ENCODE data around the gene GLRX3.
"Not testable (repeated sequence)": the region's sequence is repeated elsewhere in the genome, so short reads cannot be mapped to it uniquely, and the experiment has no call there.

GLRX3 gene

DNA sequence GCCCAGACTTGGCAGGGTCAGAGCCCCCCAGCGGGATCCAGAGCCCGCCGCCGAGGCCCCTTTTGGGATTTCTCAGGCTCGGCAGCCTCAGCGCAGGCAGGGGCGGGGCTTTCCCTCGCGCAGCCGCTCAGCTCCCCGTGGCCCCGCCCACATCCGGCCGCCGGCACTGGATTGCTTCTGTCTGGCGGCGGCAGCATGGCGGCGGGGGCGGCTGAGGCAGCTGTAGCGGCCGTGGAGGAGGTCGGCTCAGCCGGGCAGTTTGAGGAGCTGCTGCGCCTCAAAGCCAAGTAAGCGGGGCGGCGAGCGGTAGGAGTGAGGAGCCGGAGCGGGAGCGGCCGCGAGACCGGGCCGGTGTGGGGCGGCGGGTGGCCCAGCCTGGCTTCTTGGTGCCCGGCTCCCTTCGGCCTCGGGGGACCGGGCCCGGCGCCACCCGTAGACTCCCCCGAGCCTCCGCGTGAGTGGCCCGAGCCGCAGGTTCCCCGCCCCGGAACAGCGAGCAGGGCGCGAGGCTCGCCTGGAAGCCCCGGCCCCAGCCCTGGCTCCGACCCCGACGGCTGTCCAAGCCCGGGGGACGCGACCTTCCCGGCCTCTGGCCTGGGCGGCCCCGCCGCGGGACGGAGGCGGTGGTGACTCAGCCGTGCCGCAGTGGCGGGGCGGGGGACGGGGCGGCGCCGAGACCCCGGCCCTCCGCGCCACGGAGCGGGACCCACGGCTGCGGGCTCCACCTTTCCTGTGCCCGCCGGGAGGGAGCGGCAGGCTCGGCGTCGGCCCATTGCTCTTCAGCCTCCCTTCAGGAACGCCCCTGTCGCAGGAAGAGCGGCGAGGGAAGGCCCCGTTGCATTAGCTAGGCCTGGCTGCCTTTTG is at the start of gene GLRX3:
Gene GLRX3, plus strand, starts transcription at position 166 of the 864 bp plus-strand sequence. Its CDS starts 30 bp downstream, at position 196.
- peak; percentile 96 for DNase-seq

- DNase-seq = not testable (repeated sequence)
These were observed 45.6 kb upstream of the GLRX3 start for GRCh38 chr10:130090565-130090964.

- DNase-seq = no peak
These were observed 36.8 kb upstream of the GLRX3 start for GRCh38 chr10:130099344-130099743.

GRCh38 chr10:130105724-130106123 is 30.5 kb upstream of the GLRX3 start:
- DNase-seq = no peak

DNA sequence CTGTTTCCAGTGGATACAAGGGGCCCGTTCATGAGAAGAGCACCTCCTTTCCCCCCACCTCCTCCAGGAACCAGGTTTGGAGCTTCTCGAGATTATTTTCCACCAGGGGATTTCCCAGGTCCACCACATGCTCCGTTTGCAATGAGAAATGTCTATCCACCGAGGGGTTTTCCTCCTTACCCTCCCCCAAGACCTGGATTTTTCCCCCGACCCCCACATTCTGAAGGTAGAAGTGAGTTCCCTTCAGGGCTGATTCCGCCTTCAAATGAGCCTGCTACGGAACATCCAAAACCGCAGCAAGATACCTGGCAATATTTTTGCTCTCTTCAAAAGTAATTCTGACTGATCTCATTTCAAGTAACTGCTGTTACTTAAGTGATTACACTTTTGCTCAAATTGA is 28.0 kb upstream of the GLRX3 start:
- peak; percentile 72 for DNase-seq

GRCh38 chr10:130108934-130109604 is 27.1 kb upstream of the GLRX3 start:
- no peak for DNase-seq

DNA sequence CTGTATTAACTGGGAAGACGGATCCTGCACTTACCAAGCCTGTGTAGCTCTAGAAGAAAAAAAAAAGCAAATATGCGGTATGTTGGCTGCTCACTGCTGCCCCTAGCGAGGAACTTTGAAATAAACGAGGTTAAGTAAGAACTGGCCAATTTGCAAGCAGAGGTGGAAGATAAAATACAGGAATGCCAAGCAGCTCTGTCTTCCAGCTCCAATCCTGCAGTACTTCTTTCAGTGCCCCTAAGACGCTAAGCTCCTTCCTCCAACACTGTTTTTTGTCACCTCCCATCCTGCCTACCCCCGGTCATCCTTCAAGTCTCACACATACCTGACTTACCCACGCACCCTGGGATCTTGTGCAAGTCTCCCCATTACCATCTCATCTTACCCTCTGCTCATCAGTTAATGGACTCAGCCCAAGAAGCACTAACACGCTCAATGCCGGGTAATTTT is 26.4 kb upstream of the GLRX3 start:
- peak; percentile 84 for DNase-seq

DNA sequence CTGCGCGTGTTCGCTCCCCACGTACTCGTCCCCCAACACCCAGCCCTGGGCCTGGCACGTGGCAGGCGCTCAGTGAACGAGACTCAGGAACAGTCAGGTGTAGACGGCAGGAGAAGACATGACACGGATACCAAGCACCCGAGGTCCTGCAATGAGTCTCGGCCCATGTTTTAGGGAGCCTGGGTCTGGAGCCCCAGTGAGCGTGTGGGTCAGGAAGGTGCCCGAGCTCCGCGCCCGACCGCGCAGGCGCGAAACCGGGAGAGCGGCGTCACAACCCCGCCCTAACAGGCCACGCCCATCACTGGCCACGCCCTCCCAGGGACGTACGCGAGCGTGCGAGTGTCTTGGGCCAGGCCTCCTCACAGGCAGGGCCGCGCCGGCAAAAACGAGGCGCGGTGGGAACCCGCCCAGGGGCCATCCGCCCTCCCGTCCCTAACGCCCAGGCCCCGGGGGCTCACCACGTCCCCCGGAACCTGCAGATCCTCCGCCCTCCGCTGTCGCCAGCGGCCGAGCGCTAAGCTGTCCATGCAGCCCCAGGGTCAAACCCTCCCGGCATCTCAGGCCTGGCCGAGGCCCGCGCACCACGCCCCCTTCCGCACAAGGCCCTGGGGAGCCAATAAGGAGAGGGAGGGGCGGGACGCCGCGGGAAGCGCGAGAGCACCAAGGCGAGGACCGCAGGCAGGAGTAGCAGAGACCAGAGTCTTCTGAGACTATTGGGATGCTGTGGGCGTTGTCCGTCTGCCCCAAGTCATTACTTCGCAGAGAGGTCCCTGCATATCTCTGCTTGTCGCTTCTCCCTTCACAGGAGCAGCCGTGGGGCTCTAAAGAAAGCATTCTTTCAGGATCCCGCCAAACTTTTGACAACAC is 25.7 kb upstream of the GLRX3 start, which contains the start of gene C10orf143:
Gene C10orf143, minus strand, starts transcription at position 585 of the 867 bp plus-strand sequence. Its CDS starts 58 bp downstream, at position 527.
- peak; percentile 99 for DNase-seq

GRCh38 chr10:130111113-130111851 is 24.9 kb upstream of the GLRX3 start:
- DNase-seq = peak; percentile 98

DNA sequence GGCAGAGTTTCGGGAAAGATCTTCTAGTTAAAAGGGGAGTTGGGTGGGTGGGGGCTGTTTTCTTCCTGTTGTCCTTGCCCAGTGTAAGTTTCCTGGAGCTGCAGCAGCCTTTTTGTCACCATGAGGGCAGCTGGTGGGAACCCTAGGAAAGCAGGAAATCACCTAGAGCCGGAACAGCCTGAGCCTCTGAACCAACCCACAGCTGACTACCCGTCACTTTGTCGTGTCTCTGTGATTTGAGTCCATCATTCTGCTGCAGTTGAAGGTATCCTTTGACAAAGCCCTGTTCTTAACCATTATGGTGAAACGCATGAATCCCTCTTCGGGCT is 24.4 kb upstream of the GLRX3 start:
- peak; percentile 68 for DNase-seq

DNA sequence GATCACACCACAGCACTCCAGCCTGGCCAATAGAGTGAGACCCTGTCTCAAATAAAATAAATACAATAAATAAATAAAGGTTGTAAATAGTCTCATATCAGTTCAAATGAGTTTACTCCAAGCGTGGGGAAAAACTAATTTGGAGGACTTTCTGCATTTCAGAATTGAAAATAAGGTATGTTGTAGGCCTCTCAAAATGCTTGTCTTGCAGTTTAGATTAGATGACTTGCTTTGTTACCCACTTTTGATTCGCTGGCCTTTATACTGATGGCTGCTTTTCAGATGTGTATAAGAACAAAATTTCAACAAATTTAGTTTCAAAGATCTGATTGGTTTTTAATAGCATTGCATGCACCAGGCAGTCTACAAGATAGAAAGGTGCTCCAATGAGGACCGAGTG is 23.4 kb upstream of the GLRX3 start:
- DNase-seq = no peak

DNA sequence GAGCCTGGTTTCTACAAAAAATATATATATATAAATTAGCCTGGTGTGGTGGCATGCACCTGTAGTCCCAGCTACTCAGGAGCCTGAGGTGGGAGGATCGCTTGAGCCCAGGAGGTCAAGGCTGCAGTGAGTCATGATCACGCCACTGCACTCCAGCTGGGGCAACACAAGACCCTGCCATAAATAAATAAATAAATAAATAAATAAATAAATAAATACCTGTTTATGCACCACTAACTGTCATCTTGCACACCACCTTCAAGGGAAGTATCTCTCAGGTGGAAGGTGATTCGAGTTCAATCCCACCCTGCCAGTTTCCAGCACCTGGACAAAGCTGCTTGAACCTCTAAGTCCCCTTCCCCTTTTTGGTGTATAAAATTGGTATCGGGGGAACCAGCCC is 19.2 kb upstream of the GLRX3 start:
- DNase-seq = not testable (repeated sequence)

DNA sequence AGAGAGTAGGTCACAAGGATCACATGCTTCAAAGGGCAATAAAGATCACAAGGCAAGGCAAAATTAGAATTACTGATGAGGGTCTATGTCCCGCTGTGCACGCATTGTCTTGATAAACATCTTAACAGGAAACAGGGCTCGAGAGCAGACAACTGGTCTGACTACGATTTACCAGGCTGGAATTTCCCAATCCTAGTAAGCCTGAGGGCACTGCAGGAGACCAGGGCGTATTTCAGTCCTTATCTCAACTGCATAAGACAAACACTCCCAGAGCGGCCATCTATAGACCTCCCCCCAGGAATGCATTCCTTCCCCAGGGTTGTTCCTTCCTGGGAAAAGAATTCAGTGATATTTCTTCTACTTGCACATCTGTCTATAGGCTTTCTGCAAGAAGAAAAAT is 18.7 kb upstream of the GLRX3 start:
- DNase-seq = not testable (repeated sequence)

GRCh38 chr10:130121486-130122079 is 14.6 kb upstream of the GLRX3 start:
- no peak for DNase-seq

- DNase-seq = peak; percentile 82
These were observed 8.7 kb upstream of the GLRX3 start for GRCh38 chr10:130127364-130128061.

DNA sequence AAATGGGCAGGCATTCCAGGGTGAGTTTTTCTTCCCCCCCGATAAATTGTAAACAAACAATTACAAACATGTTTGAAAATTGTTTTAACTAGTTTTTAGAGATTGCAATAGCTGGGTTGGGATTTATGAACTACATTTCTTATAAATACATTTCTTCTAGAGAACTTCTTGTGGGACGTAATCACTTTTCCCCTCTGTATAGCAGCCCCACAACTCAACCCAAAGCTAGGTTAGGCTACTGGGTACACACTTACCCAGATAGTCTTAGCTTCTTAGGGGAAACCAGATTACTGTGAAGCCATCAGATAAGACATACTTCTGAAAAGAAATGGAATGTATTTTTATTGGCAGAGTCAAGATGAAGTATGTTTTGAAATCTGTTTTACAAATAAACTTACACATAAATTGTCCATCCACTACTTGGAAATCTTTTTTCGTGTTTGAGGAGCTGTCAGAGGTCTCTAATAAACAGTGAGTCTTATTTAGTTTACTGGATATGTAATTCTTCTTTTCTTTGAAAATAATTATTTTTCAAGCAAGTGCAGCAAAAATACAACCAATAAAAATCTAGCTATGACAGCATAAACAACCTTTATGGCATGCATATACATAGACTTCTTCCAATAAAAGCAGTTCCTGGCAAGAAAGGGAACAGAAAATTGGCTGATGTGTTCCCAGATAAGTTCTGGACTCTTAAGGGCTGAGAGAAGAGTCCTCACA is 8.0 kb upstream of the GLRX3 start:
- DNase-seq = no peak

GRCh38 chr10:130128922-130129321 is 7.3 kb upstream of the GLRX3 start:
- no peak for DNase-seq

GRCh38 chr10:130135676-130136225 is 440 bp upstream of the GLRX3 start:
- DNase-seq = no peak

- no peak for DNase-seq
These were observed 878 bp downstream of the GLRX3 start for GRCh38 chr10:130137090-130137448.

Measured in activated effector memory CD4-positive, alpha-beta T cell treated with anti-CD3 and anti-CD28 coated beads, Interleukin-2, amount 50 U/mL, for 16 hours (primary cell).